Fibroblast of lung (primary cell): ENCODE measurements around the gene SNRNP200.
"Not testable (repeated sequence)": the region's sequence is repeated elsewhere in the genome, so short reads cannot be mapped to it uniquely, and the experiment has no call there.

ENCODE experiments used
- EZH2 ChIP-seq: IDR thresholded peaks from 2 replicates; pipeline ENCODE4 v1.5.1; 2012; ENCODE audit warnings: low read length, control low read depth, mild to moderate bottlenecking; ENCODE audit errors: missing control alignments
- TF ChIP-seq, protein P1 (sequence below), 2 donors: IDR thresholded peaks in 1 of 2; conservative IDR thresholded peaks in 1 of 2; 1 replicate in 1 of 2; 2 replicates in 1 of 2; pipeline ENCODE4 v1.5.1; 2011 to 2012; ENCODE audit warnings: low read length in 2 of 2, control low read depth in 1 of 2, inconsistent platforms in 1 of 2, low read depth in 1 of 2, mild to moderate bottlenecking in 1 of 2

DNA sequence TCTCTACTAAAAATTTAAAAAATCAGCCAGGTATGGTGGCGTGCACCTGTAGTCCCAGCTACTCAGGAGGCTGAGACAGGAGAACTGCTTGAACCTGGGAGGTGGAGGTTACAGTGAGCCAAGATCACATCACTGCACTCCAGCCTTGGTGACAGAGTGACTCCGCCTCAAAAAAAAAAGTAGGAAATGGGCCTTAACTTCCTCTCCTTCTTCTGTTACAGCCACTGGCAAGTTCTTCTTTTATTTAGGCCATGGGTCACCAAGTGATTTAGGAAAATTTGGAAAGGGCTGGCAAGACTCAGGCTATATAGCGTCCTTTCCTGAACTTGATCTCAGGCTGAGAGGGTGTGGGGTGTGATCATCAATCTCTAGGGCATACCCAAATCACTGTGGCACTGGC, 47.6 kb downstream of the SNRNP200 start:
- TF ChIP-seq, protein P1, sequence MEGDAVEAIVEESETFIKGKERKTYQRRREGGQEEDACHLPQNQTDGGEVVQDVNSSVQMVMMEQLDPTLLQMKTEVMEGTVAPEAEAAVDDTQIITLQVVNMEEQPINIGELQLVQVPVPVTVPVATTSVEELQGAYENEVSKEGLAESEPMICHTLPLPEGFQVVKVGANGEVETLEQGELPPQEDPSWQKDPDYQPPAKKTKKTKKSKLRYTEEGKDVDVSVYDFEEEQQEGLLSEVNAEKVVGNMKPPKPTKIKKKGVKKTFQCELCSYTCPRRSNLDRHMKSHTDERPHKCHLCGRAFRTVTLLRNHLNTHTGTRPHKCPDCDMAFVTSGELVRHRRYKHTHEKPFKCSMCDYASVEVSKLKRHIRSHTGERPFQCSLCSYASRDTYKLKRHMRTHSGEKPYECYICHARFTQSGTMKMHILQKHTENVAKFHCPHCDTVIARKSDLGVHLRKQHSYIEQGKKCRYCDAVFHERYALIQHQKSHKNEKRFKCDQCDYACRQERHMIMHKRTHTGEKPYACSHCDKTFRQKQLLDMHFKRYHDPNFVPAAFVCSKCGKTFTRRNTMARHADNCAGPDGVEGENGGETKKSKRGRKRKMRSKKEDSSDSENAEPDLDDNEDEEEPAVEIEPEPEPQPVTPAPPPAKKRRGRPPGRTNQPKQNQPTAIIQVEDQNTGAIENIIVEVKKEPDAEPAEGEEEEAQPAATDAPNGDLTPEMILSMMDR (conservative IDR thresholded peaks at IDR 0.05 in 1 of 2, IDR thresholded peaks at IDR 0.05 in 1 of 2; ENCODE audit: low read depth in 1 of 2, low read length in 2 of 2) = not testable (repeated sequence)
- TF ChIP-seq EZH2 = not testable (repeated sequence)
